Gastroesophageal sphincter (tissue), 4 donors: Measurements from ENCODE around the gene SEC61G. TPM values are rescaled to one million over a fixed set of nuclear protein-coding genes. Genes with fewer than 3 reads are reported as not detected.

Experiments used
- ATAC-seq: fragments of 150-250 bp; one replicate; pipeline ENCODE4 v1.9.1; 2016; ENCODE audit warnings: mild to moderate bottlenecking, moderate library complexity
- H3K27ac ChIP-seq, 4 donors: fragments of 200-600 bp; sonication (generic) in 3 of 4; 1 replicate in 3 of 4; 2 replicates in 1 of 4; pipeline ENCODE4 v1.5.1; 2016 to 2019
- H3K27me3 ChIP-seq: fragments of 200-600 bp; sonication (generic); one replicate; pipeline ENCODE4 v1.5.1; 2019
- H3K36me3 ChIP-seq, 2 donors: fragments of 200-600 bp; sonication (generic); one replicate each; pipeline ENCODE4 v1.5.1; 2019; ENCODE audit warnings: control low read depth in 1 of 2
- H3K4me1 ChIP-seq, 3 donors: fragments of 200-600 bp; sonication (generic); 1 replicate in 2 of 3; 2 replicates in 1 of 3; pipeline ENCODE4 v1.5.1; 2016 to 2019; ENCODE audit warnings: control low read depth in 2 of 3
- H3K4me3 ChIP-seq, 2 donors: fragments of 200-600 bp; sonication (generic); one replicate each; pipeline ENCODE4 v1.5.1; 2019; ENCODE audit warnings: mild to moderate bottlenecking in 1 of 2, moderate library complexity in 1 of 2
- H3K9me3 ChIP-seq, 3 donors: fragments of 200-600 bp; sonication (generic); one replicate each; pipeline ENCODE4 v1.5.1; 2017 to 2019; ENCODE audit warnings: control low read depth in 2 of 3
- CTCF ChIP-seq, 4 experiments: fragments of 200-600 bp in 2 of 4; fragments of 450-650 bp in 2 of 4; sonication (generic) in 1 of 4; IDR thresholded peaks; one replicate each; pipeline ENCODE4 v1.5.1; 2017 to 2019; ENCODE audit warnings: antibody characterized with exemption in 4 of 4, mild to moderate bottlenecking in 2 of 4, moderate library complexity in 2 of 4
- EP300 ChIP-seq: sonication (generic); formaldehyde crosslinking; IDR thresholded peaks from one replicate; pipeline ENCODE4 v1.6.1; 2017; ENCODE audit warnings: antibody characterized with exemption, mild to moderate bottlenecking
- POLR2A ChIP-seq, 2 donors: fragments of 450-650 bp; IDR thresholded peaks; one replicate each; pipeline ENCODE4 v1.6.1; 2017; ENCODE audit warnings: antibody characterized with exemption in 2 of 2, mild to moderate bottlenecking in 2 of 2, moderate library complexity in 1 of 2
- POLR2AphosphoS5 ChIP-seq: sonication (generic); formaldehyde crosslinking; IDR thresholded peaks from one replicate; pipeline ENCODE4 v1.6.1; 2017; ENCODE audit warnings: antibody characterized with exemption
- WGBS, 2 donors: methylation state at CpG; one replicate each; pipeline ENCODE4 v1.1.5; 2018; ENCODE audit warnings: low coverage in 1 of 2; 5-methylcytosine and 5-hydroxymethylcytosine counted together
- total RNA-seq, 4 donors: library from RNA; depleted of rRNA; stranded (reverse); fragments of >200 nt; gene quantifications; one replicate each; pipeline ENCODE4 v1.1.0, GENCODE V29; 2016

The SEC61G gene
- total RNA-seq, 4 donors from 2014 or later = 131 to 317 (median 291) TPM

GRCh38 chr7:54743580-54743979, 15.4 kb downstream of the SEC61G start:
- no peaks in the 10 kb centered on the region for H3K4me1 ChIP-seq
- WGBS, 2 donors = 100% methylated on average over 1 of the region's 1 CpG
- no peak overlapping the region for H3K27ac ChIP-seq
- ATAC-seq = no peak
- H3K36me3 ChIP-seq = peaks cover 5 to 16% of the 10 kb centered on the region in 2 donors
- H3K4me3 ChIP-seq = no peak overlapping the region
- no peaks in the 10 kb centered on the region for H3K27me3 ChIP-seq
- TF ChIP-seq POLR2A (IDR thresholded peaks at IDR 0.05) (no peak), EP300 (no peak), CTCF (IDR thresholded peaks at IDR 0.05) (no peak), POLR2AphosphoS5 (no peak)
- no peaks in the 10 kb centered on the region for H3K9me3 ChIP-seq

GRCh38 chr7:54738737-54739136, 20.3 kb downstream of the SEC61G start:
- H3K36me3 ChIP-seq = no peaks in the 10 kb centered on the region
- ATAC-seq = no peak
- no peak overlapping the region for H3K4me3 ChIP-seq
- H3K9me3 ChIP-seq = no peaks in the 10 kb centered on the region
- TF ChIP-seq CTCF (IDR thresholded peaks at IDR 0.05) (no peak), POLR2AphosphoS5 (no peak), EP300 (no peak), POLR2A (IDR thresholded peaks at IDR 0.05) (no peak)
- H3K27ac ChIP-seq = no peak overlapping the region
- H3K4me1 ChIP-seq = no peaks in the 10 kb centered on the region
- 100% methylated on average over 1 of the region's 1 CpG for WGBS, 2 donors
- H3K27me3 ChIP-seq = no peaks in the 10 kb centered on the region

GRCh38 chr7:54729107-54729506, 29.9 kb downstream of the SEC61G start:
- H3K27ac ChIP-seq = no peak overlapping the region
- no peak overlapping the region for H3K4me3 ChIP-seq
- WGBS, 2 donors = 56 to 90% methylated on average over 1 of the region's 1 CpG
- no peak for ATAC-seq
- no peaks in the 10 kb centered on the region for H3K4me1 ChIP-seq
- H3K9me3 ChIP-seq = no peaks in the 10 kb centered on the region
- H3K27me3 ChIP-seq = no peaks in the 10 kb centered on the region
- TF ChIP-seq POLR2AphosphoS5 = no peak
- TF ChIP-seq POLR2A (IDR thresholded peaks at IDR 0.05) = no peak
- TF ChIP-seq CTCF (IDR thresholded peaks at IDR 0.05) = no peak
- no peaks in the 10 kb centered on the region for H3K36me3 ChIP-seq

- Histone ChIP-seq H3K9me3 (no peaks in the 10 kb centered on the region), H3K36me3 (no peaks in the 10 kb centered on the region), H3K27ac (no peak overlapping the region), H3K4me1 (no peaks in the 10 kb centered on the region), H3K27me3 (no peaks in the 10 kb centered on the region), H3K4me3 (no peak overlapping the region)
- TF ChIP-seq EP300 (no peak), POLR2AphosphoS5 (no peak), CTCF (IDR thresholded peaks at IDR 0.05) (no peak), POLR2A (IDR thresholded peaks at IDR 0.05) (no peak)
- ATAC-seq = no peak
- WGBS, 2 donors = 61% methylated on average over 4 of the region's 4 CpGs
Measured at GRCh38 chr7:54728411-54728810, 30.6 kb downstream of the SEC61G start.

GRCh38 chr7:54725255-54725654, 33.8 kb downstream of the SEC61G start:
- WGBS, 2 donors = 84 to 96% methylated on average over 4 to 7 of the region's 7 CpGs
- H3K27me3 ChIP-seq = no peaks in the 10 kb centered on the region
- H3K4me1 ChIP-seq = no peaks in the 10 kb centered on the region
- TF ChIP-seq CTCF (IDR thresholded peaks at IDR 0.05) (no peak), POLR2A (IDR thresholded peaks at IDR 0.05) (no peak), POLR2AphosphoS5 (no peak), EP300 (no peak)
- no peaks in the 10 kb centered on the region for H3K9me3 ChIP-seq
- no peak overlapping the region for H3K4me3 ChIP-seq
- H3K27ac ChIP-seq = no peak overlapping the region
- no peaks in the 10 kb centered on the region for H3K36me3 ChIP-seq
- no peak for ATAC-seq
